ENCODE measurements around the gene PBX2.
"Not testable (repeated sequence)": the region's sequence is repeated elsewhere in the genome, so short reads cannot be mapped to it uniquely, and the experiment has no call there.

PBX2 gene

GRCh38 chr6:32148289-32149091 lies 41.5 kb downstream of the PBX2 start:
- peak; percentile 86 for DNase-seq

- no peak for DNase-seq
Observed at GRCh38 chr6:32147401-32148132, 42.4 kb downstream of the PBX2 start.

- DNase-seq, result no peak
Observed at GRCh38 chr6:32146687-32147086, 43.3 kb downstream of the PBX2 start.

GRCh38 chr6:32146287-32146686 lies 43.7 kb downstream of the PBX2 start:
- no peak for DNase-seq

- DNase-seq, result not testable (repeated sequence)
Observed at GRCh38 chr6:32144238-32144637, 45.8 kb downstream of the PBX2 start.

GRCh38 chr6:32140420-32141046 lies 49.5 kb downstream of the PBX2 start:
- no peak for DNase-seq

- no peak for DNase-seq
Observed at GRCh38 chr6:32139590-32139989, 50.4 kb downstream of the PBX2 start.

- DNase-seq, result no peak
Observed at GRCh38 chr6:32137454-32137853, 52.5 kb downstream of the PBX2 start.
